ENCODE measurements around the gene ZNRF3.

ZNRF3 gene

GRCh38 chr22:28910569-28911303 is 27.4 kb downstream of the ZNRF3 start:
- no peak for DNase-seq

DNA sequence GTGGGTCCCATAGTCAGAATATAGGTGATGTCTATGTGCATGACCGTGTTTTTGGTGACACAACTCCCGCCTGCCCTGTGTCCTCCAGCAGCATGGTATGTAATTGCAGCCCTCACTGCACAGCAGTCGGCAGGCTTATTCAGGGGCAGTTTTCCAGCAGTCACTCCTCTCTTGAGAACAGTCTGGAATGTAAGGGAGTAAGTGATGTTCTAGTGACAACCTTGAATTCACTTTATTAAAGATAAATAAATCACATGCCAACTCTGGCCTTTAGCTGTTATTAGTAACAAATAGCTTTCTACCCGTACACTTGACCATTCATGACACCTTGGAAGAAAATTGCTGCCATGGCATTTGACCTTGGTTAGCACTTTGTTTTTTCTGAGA is 27.9 kb downstream of the ZNRF3 start:
- no peak for DNase-seq

GRCh38 chr22:28911777-28912669 is 28.7 kb downstream of the ZNRF3 start:
- DNase-seq = no peak

GRCh38 chr22:28914201-28914600 is 30.8 kb downstream of the ZNRF3 start:
- no peak for DNase-seq

- no peak for DNase-seq
Observed at GRCh38 chr22:28915969-28916368, 32.6 kb downstream of the ZNRF3 start.

DNA sequence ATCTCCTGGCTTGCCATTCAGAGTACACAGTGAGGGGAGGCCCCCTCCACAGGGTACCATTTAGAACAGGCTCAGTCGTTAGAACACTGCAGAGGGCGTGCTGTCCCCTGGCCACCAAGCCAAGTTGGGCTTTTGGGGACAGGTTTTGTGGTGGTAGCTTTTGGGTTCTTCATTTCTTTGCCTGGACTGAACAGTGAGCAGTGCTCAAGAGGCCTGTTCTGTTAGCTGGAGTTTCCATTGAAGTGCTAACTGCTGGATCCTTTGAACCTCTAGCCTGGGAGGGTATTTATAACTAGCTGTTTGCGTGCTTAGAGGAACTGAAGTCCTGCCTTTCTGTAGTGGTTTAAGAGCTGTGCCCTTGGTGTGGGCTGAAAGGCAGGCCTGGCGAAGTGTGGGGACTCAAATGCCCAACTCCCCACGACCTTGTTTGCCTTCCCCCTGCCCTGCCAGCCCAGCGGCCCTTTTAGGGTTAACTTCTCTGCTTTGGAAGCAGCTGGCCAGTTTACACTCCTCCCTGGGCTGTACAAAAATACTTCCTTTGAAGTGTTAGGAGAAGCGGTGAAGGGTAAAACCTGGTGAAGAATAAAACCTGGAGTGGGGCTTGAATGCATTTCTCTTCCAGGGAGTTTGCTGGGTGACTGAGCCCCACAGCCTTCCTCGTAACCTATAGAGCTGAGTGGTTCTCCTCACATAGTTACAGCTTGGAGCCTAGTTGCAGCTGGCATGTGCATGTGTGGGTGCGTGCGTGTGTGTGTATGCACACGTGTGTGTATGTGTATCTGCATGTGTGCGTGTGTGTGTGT is 34.6 kb downstream of the ZNRF3 start:
- no peak for DNase-seq

DNA sequence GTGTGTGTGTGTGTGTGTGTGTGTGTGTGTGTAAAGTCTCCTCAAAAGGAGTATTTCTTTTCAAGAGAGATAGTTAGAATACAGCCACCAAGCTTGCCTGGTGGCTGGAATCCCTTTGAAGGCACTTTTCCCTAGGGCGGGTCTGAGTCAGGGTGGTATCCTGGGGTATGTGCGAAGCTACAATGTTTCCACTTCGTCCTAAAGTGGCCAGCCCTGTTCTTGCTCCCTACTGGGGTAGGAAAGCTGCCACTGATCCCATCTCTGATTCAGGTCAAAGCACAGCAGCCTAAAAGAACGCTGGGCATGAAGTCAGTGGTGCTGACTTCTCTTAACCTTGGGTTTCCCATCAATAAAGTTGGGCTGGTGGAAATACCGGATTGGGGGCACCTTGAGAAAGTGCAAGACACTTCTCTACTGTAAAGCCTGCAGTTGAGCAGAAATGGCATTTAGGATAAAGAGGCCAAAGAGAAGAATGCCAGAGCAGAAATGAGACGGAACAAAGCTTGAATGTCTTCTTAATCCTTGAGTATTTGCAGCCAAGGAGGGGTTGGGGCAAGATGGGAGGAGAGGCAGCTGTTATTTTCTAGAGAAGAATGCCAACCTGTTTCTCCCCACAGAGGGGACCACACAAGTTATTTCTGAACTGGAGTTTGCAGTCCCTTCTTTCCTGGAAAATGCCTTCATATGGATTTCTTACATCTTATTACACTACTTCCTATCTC is 35.3 kb downstream of the ZNRF3 start:
- no peak for DNase-seq

- no peak for DNase-seq
Observed at GRCh38 chr22:28920757-28921584, 37.6 kb downstream of the ZNRF3 start.

- DNase-seq = no peak
Observed at GRCh38 chr22:28921585-28921879, 38.2 kb downstream of the ZNRF3 start.

GRCh38 chr22:28922540-28923244 is 39.3 kb downstream of the ZNRF3 start:
- no peak for DNase-seq

DNA sequence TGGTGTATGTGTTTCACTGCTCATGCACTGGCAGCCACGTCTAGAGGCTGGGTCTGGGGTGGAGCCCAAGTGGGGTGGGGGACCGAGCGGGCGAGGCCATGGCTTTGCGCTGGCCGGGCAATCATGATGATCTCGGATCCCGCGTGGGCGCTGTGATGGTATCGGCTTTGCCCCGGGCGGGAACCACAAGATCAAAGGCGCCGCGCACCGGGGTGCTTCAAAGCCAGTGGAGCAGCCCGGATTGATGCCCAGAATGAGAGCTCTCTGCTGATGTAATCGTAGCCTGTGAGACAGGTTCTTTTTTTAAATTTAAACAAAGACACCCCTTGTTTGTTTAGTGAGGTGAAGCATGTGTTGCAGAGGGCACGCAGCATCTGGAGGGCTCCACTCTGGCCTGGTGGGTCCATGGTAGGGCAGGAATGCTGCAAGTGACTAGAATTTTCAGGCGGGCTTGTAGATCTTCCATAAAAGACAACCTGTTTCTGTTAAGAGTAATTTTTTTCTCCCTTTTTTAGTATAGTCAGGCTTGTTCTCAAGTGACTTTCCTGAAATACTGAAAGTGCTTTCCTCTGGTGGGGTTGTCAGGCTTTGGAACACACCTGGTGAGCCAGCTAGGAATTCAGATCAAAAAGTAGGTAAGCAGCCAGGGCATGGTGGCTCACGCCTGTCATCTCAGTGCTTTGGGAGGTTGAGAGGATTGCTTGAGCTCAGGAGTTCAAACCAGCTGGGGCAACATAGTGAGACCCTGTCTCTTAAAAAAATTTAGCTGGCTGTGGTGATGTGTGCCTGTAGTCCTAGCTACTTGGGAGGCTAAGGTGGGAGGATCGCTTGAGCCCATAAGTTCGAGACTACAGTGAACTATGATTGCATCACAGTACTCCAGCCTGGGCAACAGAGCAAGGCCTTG is 40.7 kb downstream of the ZNRF3 start:
- peak; percentile 8 for DNase-seq

DNA sequence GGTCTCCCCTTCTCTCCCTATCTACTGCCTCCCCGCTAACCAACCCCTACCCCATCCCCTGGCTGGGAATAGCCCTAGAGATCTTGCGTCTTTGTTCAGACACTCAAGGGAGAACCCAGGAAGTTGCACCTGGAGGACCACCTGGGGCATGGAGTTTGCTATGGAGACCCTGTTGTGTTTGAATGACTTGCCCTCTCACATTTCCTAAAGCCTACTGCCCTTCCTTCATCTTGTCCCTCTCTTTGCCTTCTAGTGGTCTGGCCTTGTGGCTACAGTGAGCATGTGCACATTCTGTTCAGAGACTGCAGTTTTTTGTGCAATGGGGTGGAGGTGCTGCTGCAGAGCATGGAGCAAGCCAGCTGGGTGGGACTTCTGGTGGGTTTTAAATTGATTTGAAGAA is 42.5 kb downstream of the ZNRF3 start:
- no peak for DNase-seq

DNA sequence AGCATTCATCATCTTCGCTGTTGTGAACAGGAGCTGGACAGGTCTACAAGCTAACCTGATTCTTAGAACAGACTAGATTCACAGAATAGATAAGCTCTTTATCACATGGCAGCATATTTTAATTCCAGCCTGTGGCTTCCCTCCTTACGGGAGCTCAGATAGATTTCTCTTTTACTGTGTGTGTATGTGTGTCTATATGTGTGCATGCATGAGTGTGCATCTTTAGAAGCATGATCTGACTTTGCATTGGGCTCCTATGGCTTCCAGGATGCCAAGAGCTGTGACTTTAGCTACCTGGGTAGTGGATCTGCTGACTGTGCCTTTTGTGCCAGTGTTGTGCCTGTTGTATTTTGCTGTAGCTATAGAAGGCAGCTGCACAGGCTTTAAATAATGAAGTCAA is 44.3 kb downstream of the ZNRF3 start:
- no peak for DNase-seq

- DNase-seq = no peak
Observed at GRCh38 chr22:28929197-28929596, 45.8 kb downstream of the ZNRF3 start.

DNA sequence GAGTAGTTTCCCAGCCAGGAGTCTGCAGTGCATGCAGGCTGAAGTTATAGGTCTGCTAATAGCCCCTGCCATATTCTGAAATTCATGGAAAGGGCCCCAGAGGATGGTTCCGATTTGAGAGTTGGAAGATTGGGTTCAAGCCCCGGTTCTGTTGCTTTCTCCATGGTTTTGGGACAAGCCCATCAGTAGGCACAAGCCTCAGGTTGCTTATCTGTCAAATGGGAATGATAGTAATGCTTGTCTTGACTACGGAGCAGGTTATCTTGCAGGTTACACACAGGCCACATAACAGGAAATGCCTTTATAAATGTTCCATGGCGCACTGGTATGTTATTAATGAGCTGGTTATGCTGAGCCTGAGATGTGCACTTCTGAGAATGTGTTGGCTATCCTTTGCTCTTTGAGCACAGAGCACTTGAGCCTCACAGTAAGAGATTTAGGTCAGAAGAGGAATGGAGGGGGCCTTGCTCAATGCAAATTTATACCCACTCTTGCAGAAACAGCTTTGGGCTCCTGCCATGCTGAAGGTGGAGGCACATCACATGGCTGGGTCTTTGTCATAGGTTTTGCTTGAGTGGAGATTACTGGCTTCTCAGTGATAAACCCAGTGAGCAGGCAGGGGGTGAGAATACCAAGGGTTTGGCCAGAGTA is 47.1 kb downstream of the ZNRF3 start:
- DNase-seq = no peak

- no peak for DNase-seq
Observed at GRCh38 chr22:28931844-28932567, 48.6 kb downstream of the ZNRF3 start.

DNA sequence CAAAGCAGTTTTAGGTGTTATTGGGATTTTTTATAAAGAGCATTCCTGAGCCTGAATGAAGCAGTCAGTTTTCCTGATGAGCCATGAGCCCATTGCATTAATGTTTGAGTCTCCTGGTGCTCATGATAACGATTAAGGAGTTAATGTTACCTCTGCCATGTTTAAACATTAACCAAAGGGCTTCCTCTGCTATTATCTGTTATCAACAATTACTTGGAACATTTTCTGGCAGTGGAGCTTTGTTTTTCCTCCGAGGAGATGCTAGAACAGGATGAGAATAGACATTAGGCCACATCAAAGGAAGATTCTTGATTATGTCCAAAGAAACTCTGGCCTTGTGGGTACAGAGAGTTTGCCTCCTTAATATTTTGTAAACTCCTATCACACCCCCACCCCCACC is 49.9 kb downstream of the ZNRF3 start:
- no peak for DNase-seq

DNA sequence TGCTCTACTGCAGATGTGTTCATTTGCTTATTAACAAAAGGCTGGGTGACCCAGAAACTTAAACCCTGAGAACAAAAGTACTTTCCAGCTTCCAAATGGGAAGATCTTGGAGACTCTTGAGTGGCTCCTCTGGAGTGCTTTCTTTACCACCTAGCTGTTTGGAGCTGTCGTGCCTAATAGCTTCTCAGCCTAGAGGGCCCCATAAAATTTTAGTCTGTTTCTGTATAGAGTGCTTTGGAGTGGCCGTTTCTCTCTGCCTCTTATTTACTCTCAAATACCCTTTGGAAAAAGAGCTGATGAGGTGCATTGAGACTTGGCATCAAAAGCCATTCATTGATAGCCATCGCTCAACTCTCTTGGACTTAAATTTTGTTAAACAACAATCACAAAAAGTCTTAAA is 50.7 kb downstream of the ZNRF3 start:
- no peak for DNase-seq

- no peak for DNase-seq
Observed at GRCh38 chr22:28935140-28935539, 51.8 kb downstream of the ZNRF3 start.
